ENCODE measurements around the gene MPV17L2.

Gene MPV17L2

GRCh38 chr19:18232540-18233223, 39.7 kb downstream of the MPV17L2 start:
- TF ChIP-seq TOX (CRISPR knock-in tag; IDR thresholded peaks at IDR 0.05; ENCODE audit: borderline replicate concordance) = no peak
- TF ChIP-seq ARNTL (CRISPR knock-in tag; IDR thresholded peaks at IDR 0.05; ENCODE audit: borderline replicate concordance, low read depth) = no peak
- no peak for TF ChIP-seq PPARA (CRISPR knock-in tag; IDR thresholded peaks at IDR 0.05; ENCODE audit: borderline replicate concordance)
- TF ChIP-seq CSRNP3 (CRISPR knock-in tag; IDR thresholded peaks at IDR 0.05) = no peak
- no peak for TF ChIP-seq POU6F1 (CRISPR knock-in tag; IDR thresholded peaks at IDR 0.05; ENCODE audit: borderline replicate concordance, low read depth)
- TF ChIP-seq ZC3H10 (CRISPR knock-in tag; IDR thresholded peaks at IDR 0.05) = no peak
- no peak for TF ChIP-seq ZNF565 (CRISPR knock-in tag; conservative IDR thresholded peaks at IDR 0.05; ENCODE audit: low read depth)
- no peak for TF ChIP-seq ISL1 (CRISPR knock-in tag; IDR thresholded peaks at IDR 0.05)
- TF ChIP-seq ESRRG (CRISPR knock-in tag; IDR thresholded peaks at IDR 0.05) = no peak
- no peak for TF ChIP-seq PATZ1 (CRISPR knock-in tag; IDR thresholded peaks at IDR 0.05; ENCODE audit: borderline replicate concordance)
- no peak for TF ChIP-seq RARB (CRISPR knock-in tag; IDR thresholded peaks at IDR 0.05)
- ATAC-seq = peak; percentile 66

GRCh38 chr19:18233224-18233825, 40.3 kb downstream of the MPV17L2 start:
- ATAC-seq = peak; percentile 86
- TF ChIP-seq ZNF70 (CRISPR knock-in tag; IDR thresholded peaks at IDR 0.05) (no peak), PATZ1 (CRISPR knock-in tag; IDR thresholded peaks at IDR 0.05; ENCODE audit: borderline replicate concordance) (no peak), GLIS3 (CRISPR knock-in tag; IDR thresholded peaks at IDR 0.05) (no peak), SNAI2 (CRISPR knock-in tag; IDR thresholded peaks at IDR 0.05) (no peak), ESRRG (CRISPR knock-in tag; IDR thresholded peaks at IDR 0.05) (no peak), RARB (CRISPR knock-in tag; IDR thresholded peaks at IDR 0.05) (no peak), ZNF565 (CRISPR knock-in tag; conservative IDR thresholded peaks at IDR 0.05; ENCODE audit: low read depth) (no peak), ARNTL (CRISPR knock-in tag; IDR thresholded peaks at IDR 0.05; ENCODE audit: borderline replicate concordance, low read depth) (no peak), CSRNP3 (CRISPR knock-in tag; IDR thresholded peaks at IDR 0.05) (no peak), BACH2 (CRISPR knock-in tag; IDR thresholded peaks at IDR 0.05; ENCODE audit: borderline replicate concordance) (no peak), OSR1 (CRISPR knock-in tag; IDR thresholded peaks at IDR 0.05) (no peak), TSHZ2 (CRISPR knock-in tag; IDR thresholded peaks at IDR 0.05) (no peak; the same call in 1 of the 2 replicates), ISL1 (CRISPR knock-in tag; IDR thresholded peaks at IDR 0.05) (0 out of 2 replicates have a peak, but pooled peaks have one; percentile 26), ZC3H10 (CRISPR knock-in tag; IDR thresholded peaks at IDR 0.05) (0 out of 2 replicates have a peak, but pooled peaks have one; percentile 21), PPARA (CRISPR knock-in tag; IDR thresholded peaks at IDR 0.05; ENCODE audit: borderline replicate concordance) (no peak), TOX (CRISPR knock-in tag; IDR thresholded peaks at IDR 0.05; ENCODE audit: borderline replicate concordance) (no peak), CREB5 (CRISPR knock-in tag; IDR thresholded peaks at IDR 0.05; ENCODE audit: low read depth) (no peak), CSDC2 (CRISPR knock-in tag; IDR thresholded peaks at IDR 0.05) (0 out of 2 replicates have a peak, but pooled peaks have one; percentile 42), ZFP30 (CRISPR knock-in tag; IDR thresholded peaks at IDR 0.05) (no peak), ZFP3 (CRISPR knock-in tag; IDR thresholded peaks at IDR 0.05) (peak; percentile 74; the same call in 1 of the 2 replicates), TCF4 (CRISPR knock-in tag; IDR thresholded peaks at IDR 0.05; ENCODE audit: borderline replicate concordance) (no peak), POU6F1 (CRISPR knock-in tag; IDR thresholded peaks at IDR 0.05; ENCODE audit: borderline replicate concordance, low read depth) (no peak)
